HEK293T (cell line): Measurements from ENCODE around the gene SNCAIP.

ENCODE experiments used
- CTCF ChIA-PET: fragments of 350-600 bp; formaldehyde crosslinking; extraction: SDS; loops from one replicate; lab custom pipeline; 2021; ENCODE audit warnings: antibody characterized with exemption, inconsistent platforms; lab: Yijun Ruan, JAX
- POLR2A ChIA-PET: fragments of 350-600 bp; formaldehyde crosslinking; extraction: SDS; loops from one replicate; lab custom pipeline; 2020; ENCODE audit warnings: antibody characterized with exemption, inconsistent platforms; lab: Yijun Ruan, JAX
- DNase-seq: peaks from one replicate; pipeline ENCODE4 v3.0.0; 2012; ENCODE audit warnings: mixed read lengths; ENCODE audit errors: extremely low spot score
- ARNT ChIP-seq: fragments of 450-650 bp; IDR thresholded peaks from 2 replicates; pipeline ENCODE4 v1.6.1; 2017; ENCODE audit warnings: mild to moderate bottlenecking
- BHLHE40 ChIP-seq: fragments of 450-650 bp; IDR thresholded peaks from 2 replicates; pipeline ENCODE4 v1.6.1; 2016; ENCODE audit warnings: mild to moderate bottlenecking, moderate library complexity, borderline replicate concordance
- CTBP1 ChIP-seq: fragments of 450-650 bp; IDR thresholded peaks from 2 replicates; pipeline ENCODE4 v1.6.1; 2016; ENCODE audit warnings: borderline replicate concordance
- ELF4 ChIP-seq: fragments of 450-650 bp; IDR thresholded peaks from 2 replicates; pipeline ENCODE4 v1.6.1; 2017; ENCODE audit warnings: antibody characterized with exemption
- FOXA1 ChIP-seq: fragments of 450-650 bp; IDR thresholded peaks from 2 replicates; pipeline ENCODE4 v1.6.1; 2016; ENCODE audit warnings: mild to moderate bottlenecking
- FOXK2 ChIP-seq: fragments of 450-650 bp; IDR thresholded peaks from 2 replicates; pipeline ENCODE4 v1.6.1; 2016; ENCODE audit warnings: mild to moderate bottlenecking
- FOXM1 ChIP-seq: fragments of 450-650 bp; IDR thresholded peaks from 2 replicates; pipeline ENCODE4 v1.6.1; 2017; ENCODE audit warnings: mild to moderate bottlenecking, borderline replicate concordance
- HDGF ChIP-seq: fragments of 450-650 bp; IDR thresholded peaks from 2 replicates; pipeline ENCODE4 v1.6.1; 2017; ENCODE audit warnings: antibody characterized with exemption, borderline replicate concordance
- L3MBTL2 ChIP-seq: fragments of 450-650 bp; conservative IDR thresholded peaks from 2 replicates; pipeline ENCODE4 v1.6.1; 2016; ENCODE audit warnings: mild to moderate bottlenecking
- LEF1 ChIP-seq: fragments of 450-650 bp; IDR thresholded peaks from 2 replicates; pipeline ENCODE4 v1.6.1; 2017; ENCODE audit warnings: mild to moderate bottlenecking, borderline replicate concordance
- NFRKB ChIP-seq: fragments of 450-650 bp; IDR thresholded peaks from 2 replicates; pipeline ENCODE4 v1.6.1; 2016; ENCODE audit warnings: mild to moderate bottlenecking, moderate library complexity
- SP1 ChIP-seq: fragments of 450-650 bp; IDR thresholded peaks from 2 replicates; pipeline ENCODE4 v1.6.1; 2017
- SUZ12 ChIP-seq: fragments of 450-650 bp; IDR thresholded peaks from 2 replicates; pipeline ENCODE4 v1.6.1; 2016; ENCODE audit warnings: mild to moderate bottlenecking
- TARDBP ChIP-seq: fragments of 450-650 bp; IDR thresholded peaks from 2 replicates; pipeline ENCODE4 v1.6.1; 2016
- ZNF384 ChIP-seq: fragments of 450-650 bp; IDR thresholded peaks from 2 replicates; pipeline ENCODE4 v1.6.1; 2016
- TF ChIP-seq, protein P1 (sequence below): fragments of 450-650 bp; IDR thresholded peaks from 2 replicates; pipeline ENCODE4 v1.6.1; 2016

SNCAIP gene

DNA sequence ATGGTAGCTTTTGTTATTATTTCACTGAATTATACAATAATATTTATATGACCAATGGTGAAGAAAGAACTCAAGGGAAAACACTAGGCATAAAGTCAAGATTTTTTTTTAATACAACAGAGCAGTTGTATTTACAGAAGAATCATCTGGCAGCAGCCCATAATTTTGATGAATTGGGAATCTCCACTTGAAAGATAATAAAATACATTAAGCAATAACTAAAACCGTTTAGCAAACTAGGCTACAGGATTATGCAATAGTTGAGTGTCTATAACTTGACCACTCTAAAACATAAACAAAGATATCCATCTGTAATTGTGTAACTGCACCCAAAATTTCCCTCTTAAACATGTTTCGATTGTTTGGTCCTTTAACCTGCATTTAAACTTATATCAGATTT lies 80.8 kb downstream of the SNCAIP start:
- POLR2A ChIA-PET: no interaction called here
- CTCF ChIA-PET: no interaction called here
- TF ChIP-seq LEF1 (no peak), HDGF (no peak), CTBP1 (peak; percentile 84), SP1 (no peak), FOXK2 (no peak), ZNF384 (peak; percentile 42; the same call in 1 of the 2 replicates), ARNT (no peak)
- TF ChIP-seq, protein P1, sequence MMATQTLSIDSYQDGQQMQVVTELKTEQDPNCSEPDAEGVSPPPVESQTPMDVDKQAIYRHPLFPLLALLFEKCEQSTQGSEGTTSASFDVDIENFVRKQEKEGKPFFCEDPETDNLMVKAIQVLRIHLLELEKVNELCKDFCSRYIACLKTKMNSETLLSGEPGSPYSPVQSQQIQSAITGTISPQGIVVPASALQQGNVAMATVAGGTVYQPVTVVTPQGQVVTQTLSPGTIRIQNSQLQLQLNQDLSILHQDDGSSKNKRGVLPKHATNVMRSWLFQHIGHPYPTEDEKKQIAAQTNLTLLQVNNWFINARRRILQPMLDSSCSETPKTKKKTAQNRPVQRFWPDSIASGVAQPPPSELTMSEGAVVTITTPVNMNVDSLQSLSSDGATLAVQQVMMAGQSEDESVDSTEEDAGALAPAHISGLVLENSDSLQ: peak; percentile 82
- no peak for DNase-seq

DNA sequence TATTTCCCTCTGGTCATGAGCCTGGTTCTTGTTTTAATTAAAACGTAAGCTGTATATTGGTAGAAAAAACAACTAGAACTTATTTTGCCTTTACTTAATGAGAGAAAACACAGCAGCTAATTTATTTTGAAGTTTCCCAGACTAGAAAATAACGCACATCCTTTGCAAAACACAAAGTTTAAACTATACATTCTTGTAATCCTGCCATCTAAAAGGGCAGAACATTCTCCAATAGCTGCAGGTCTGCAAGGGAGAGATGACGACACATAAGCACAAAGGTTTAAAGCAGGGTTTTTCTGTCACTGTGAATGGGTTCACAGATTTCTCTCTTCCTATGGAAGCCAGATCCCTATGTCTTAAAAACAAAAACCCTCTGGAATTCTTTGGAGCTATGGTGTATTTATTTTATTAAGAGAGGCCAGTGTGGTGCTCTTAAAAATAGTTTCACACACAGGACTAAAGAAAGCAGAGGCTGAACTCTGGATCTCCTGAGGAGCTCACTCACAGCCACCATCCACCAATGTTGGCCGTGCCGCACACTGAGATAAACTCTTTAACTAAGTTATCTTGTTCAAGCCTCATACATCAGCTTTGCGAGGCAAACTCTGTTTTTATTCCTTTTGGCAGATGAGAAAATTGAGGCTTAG lies 82.4 kb downstream of the SNCAIP start:
- CTCF ChIA-PET: interaction anchor here (1.1 kb wide), 1 partner anchor 11 kb away, joined by 3 read pairs; no protein-coding TSS in a partner anchor
- POLR2A ChIA-PET: no interaction called here
- no peak for TF ChIP-seq FOXM1
- TF ChIP-seq BHLHE40: no peak
- TF ChIP-seq SUZ12: no peak
- TF ChIP-seq, protein P1: no peak
- TF ChIP-seq SP1: no peak
- no peak for DNase-seq

DNA sequence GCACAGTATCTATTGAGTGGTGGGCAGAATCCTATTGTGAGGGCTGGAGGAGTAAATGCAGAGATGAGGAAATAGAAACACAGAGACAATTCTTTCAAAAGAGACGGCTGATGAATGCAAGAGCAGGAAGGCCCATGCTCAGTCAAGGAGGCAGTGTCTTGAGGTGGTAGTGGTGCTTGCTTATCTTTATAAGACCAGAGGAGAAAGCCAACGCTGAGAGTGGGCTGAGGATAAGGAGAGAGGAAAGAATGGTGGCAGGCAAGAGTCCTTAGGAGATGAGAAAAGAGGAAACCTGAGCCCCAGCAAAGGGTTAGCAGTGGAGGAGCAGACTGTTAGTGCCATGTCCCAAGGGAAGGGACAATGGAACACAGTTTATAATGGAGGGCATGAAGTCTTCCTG lies 86.0 kb downstream of the SNCAIP start:
- POLR2A ChIA-PET: no interaction called here
- CTCF ChIA-PET: no interaction called here
- DNase-seq: no peak
- TF ChIP-seq SUZ12 (no peak), FOXA1 (no peak), HDGF (no peak), LEF1 (no peak), ARNT (no peak)
- TF ChIP-seq, protein P1: no peak

DNA sequence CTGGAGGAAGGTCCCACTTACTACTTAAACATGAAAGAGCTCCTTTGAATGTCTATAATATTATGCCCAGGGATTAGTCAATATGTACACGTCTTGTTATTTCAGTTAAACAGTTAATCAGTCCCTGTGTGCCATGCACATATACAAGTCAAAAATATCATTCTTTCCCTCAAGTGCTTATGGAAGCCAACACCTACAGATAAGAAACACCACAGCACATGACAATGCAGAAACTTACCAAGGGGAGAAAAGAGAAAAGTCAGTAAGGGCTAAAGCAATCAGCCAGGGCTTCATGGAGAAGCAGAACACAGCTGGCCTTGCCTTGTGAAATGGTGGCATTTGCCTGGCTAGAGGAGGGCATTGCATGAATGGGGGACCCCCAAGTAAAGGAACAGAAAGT lies 88.3 kb downstream of the SNCAIP start:
- no peak for DNase-seq
- ChIA-PET CTCF (interaction anchor here (0.9 kb wide), 1 partner anchor 204 kb away, joined by 3 read pairs; no protein-coding TSS in a partner anchor), POLR2A (no interaction called here)
- TF ChIP-seq NFRKB: no peak
- no peak for TF ChIP-seq BHLHE40
- no peak for TF ChIP-seq TARDBP
- TF ChIP-seq ZNF384: no peak

DNA sequence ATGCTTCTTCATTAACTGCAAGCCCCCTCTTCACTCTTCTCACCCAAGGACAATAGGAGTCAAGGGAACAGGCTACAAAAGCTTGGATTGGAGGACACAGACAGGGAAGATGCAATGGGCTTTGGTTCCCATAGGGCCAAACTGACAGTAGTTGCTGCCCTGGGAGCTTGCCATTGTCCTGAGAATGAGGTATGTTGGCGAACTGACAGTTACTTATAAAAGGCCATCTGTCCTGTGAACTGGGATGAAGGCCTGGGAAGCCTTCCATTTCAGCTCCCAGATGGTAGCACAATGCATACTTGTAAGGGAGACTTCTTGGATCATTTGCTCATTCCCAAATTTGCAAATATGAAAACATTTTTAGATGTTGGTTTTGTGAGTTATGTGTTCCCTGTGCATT lies 88.9 kb downstream of the SNCAIP start:
- POLR2A ChIA-PET: no interaction called here
- no peak for DNase-seq

DNA sequence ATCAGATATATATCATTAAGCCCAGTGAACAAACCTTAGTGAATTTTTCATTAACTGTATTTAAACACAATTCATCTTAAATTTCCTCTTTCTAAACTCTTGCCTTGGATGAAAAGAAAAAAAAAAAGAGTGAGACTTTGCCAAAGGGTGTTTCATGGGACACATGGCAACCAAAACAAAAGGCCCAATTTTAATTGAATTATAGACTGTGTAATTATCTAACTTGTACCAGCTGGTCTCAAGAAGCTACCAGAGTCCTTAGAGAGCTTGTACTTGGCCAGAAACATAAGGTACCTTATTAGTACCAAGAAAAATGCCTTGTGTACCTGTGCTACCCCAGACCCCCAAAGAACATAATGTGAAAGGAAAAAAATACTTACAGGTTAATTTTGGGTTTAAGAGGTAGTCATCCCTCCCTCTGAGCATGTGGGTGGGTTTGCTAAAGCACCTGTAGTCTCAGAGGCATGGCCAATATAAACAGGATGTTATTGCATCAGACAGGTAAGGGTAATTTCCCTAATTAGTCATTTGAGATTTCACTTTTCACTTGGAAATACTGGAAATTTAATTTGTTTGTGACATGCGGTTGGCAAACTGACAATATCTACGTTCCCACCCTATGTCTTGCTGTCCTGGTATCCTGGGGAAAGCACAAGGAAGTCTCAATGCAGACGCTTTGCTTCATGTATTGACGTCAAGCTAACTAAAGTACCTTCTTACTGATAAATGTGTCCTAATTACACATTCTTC lies 90.1 kb downstream of the SNCAIP start:
- POLR2A ChIA-PET: no interaction called here
- TF ChIP-seq TARDBP (no peak), SP1 (no peak), FOXA1 (no peak)
- no peak for DNase-seq
- CTCF ChIA-PET: interaction anchor here (1.3 kb wide), 1 partner anchor 11 kb away, joined by 3 read pairs; no protein-coding TSS in a partner anchor

More for the DNA sequence above, 88.9 kb downstream of the SNCAIP start:
- TF ChIP-seq NFRKB (no peak), BHLHE40 (no peak), LEF1 (no peak), FOXA1 (no peak), ELF4 (no peak), SP1 (no peak), CTBP1 (no peak), HDGF (no peak), TARDBP (no peak), ARNT (no peak), L3MBTL2 (no peak), FOXK2 (no peak)
- TF ChIP-seq, protein P1: no peak
- CTCF ChIA-PET: interaction anchor here (0.9 kb wide), 1 partner anchor 205 kb away, joined by 3 read pairs; no protein-coding TSS in a partner anchor
